HCT116 (cell line): ENCODE data around the gene OBP2B. TPM values are rescaled to one million over a fixed set of nuclear protein-coding genes. Genes with fewer than 3 reads are reported as not detected.
"Not testable (repeated sequence)": the region's sequence is repeated elsewhere in the genome, so short reads cannot be mapped to it uniquely, and the experiment has no call there.

Experiments used
- ATAC-seq: fragments of 200-7000 bp; cut with Tn5 transposase; 2 replicates; pipeline ENCODE4 v1.9.1; 2020; ENCODE audit warnings: mild to moderate bottlenecking, moderate library complexity
- BruUV-seq: library from RNA; stranded (reverse); fragments of 400-500 nt; replicated peaks from 2 replicates; lab custom pipeline; 2021; lab: Mats Ljungman, UMichigan
- CTCF ChIA-PET: fragments of 300-600 bp; sonication (Branson Sonifier 250); formaldehyde crosslinking; loops from one replicate; lab custom pipeline; 2021; ENCODE audit warnings: antibody characterized with exemption; lab: Charles Lee
- POLR2A ChIA-PET: fragments of 300-600, 350-600 bp; sonication (Branson Sonifier 250); formaldehyde crosslinking; loops from one replicate; lab custom pipeline; 2021; ENCODE audit warnings: antibody characterized with exemption; lab: Charles Lee
- RAD21 ChIA-PET, 2 experiments: fragments of 300-600 bp; sonication (Branson Sonifier 250); formaldehyde crosslinking; loops; one replicate each; lab custom pipeline; 2023; ENCODE audit warnings: low total read pairs in 2 of 2; ENCODE audit not compliant: uncharacterized antibody in 2 of 2, unreplicated experiment in 2 of 2, low non-redundant PET in 1 of 2; lab: Charles Lee
- DNase-seq: peaks from one replicate; pipeline ENCODE4 v3.0.0-alpha.2; 2010; ENCODE audit warnings: low read depth, low spot score
- H2AFZ ChIP-seq: fragments of 200-600 bp; shearing (Covaris generic), sonication (generic); 2 replicates; pipeline ENCODE4 v1.6.1; 2017; ENCODE audit warnings: low read depth, mixed run types, mixed read lengths, antibody characterized with exemption, low read length; ENCODE audit not compliant: poor library complexity, severe bottlenecking
- H3K27ac ChIP-seq: 2 replicates; pipeline ENCODE4 v1.5.1; 2012; ENCODE audit warnings: low read depth, low read length
- H3K27me3 ChIP-seq: fragments of 200-600 bp; sonication (generic); 2 replicates; pipeline ENCODE4 v1.6.1; 2016; ENCODE audit warnings: mixed run types, low read length, mixed read lengths; ENCODE audit not compliant: insufficient read depth
- H3K36me3 ChIP-seq, 2 experiments: fragments of 200-500 bp in 1 of 2; fragments of 200-600 bp in 1 of 2; sonication (Bioruptor generic) in 1 of 2; sonication (generic) in 1 of 2; 2 replicates each; pipeline versions ENCODE4 v1.5.1 to v1.6.1; 2014 to 2016; ENCODE audit warnings: low read length in 2 of 2, inconsistent platforms in 1 of 2, mixed read lengths in 1 of 2, mixed run types in 1 of 2; ENCODE audit not compliant: insufficient read depth in 2 of 2, control insufficient read depth in 1 of 2
- H3K4me1 ChIP-seq, 2 experiments: fragments of 200-600 bp in 1 of 2; sonication (generic) in 1 of 2; 2 replicates each; pipeline versions ENCODE4 v1.5.1 to v1.6.1; 2012 to 2017; ENCODE audit warnings: low read length in 2 of 2, inconsistent platforms in 1 of 2, mild to moderate bottlenecking in 1 of 2, mixed read lengths in 1 of 2, mixed run types in 1 of 2, moderate library complexity in 1 of 2; ENCODE audit not compliant: insufficient read depth in 2 of 2, control insufficient read depth in 1 of 2
- H3K4me2 ChIP-seq: fragments of 200-600 bp; sonication (generic); 2 replicates; pipeline ENCODE4 v1.6.1; 2017; ENCODE audit warnings: mixed run types, low read length, mixed read lengths
- H3K4me3 ChIP-seq, 2 experiments: fragments of 200-600 bp in 1 of 2; sonication (generic) in 1 of 2; replicated peaks in 1 of 2; 2 replicates each; pipeline ENCODE4 v1.5.1; 2011 to 2016; ENCODE audit warnings: low read length in 2 of 2, control low read depth in 1 of 2, low read depth in 1 of 2, mild to moderate bottlenecking in 1 of 2, mixed read lengths in 1 of 2, mixed run types in 1 of 2
- H3K79me2 ChIP-seq: fragments of 200-600 bp; sonication (generic); 2 replicates; pipeline ENCODE4 v1.6.1; 2017; ENCODE audit warnings: mild to moderate bottlenecking, mixed run types, low read length, moderate library complexity, mixed read lengths; ENCODE audit not compliant: insufficient read depth
- H3K9ac ChIP-seq: fragments of 200-600 bp; sonication (generic); 2 replicates; pipeline ENCODE4 v1.6.1; 2016; ENCODE audit warnings: low read length, mixed read lengths
- H3K9me2 ChIP-seq: fragments of 200-600 bp; sonication (generic), shearing (Covaris generic); 2 replicates; pipeline ENCODE4 v1.6.1; 2017; ENCODE audit warnings: mixed run types, mild to moderate bottlenecking, moderate library complexity; ENCODE audit not compliant: insufficient read depth
- H3K9me3 ChIP-seq, 2 experiments: fragments of 200-500 bp in 1 of 2; fragments of 200-600 bp in 1 of 2; sonication (Bioruptor generic) in 1 of 2; sonication (generic) in 1 of 2; 2 replicates each; pipeline ENCODE4 v1.6.1; 2014 to 2017; ENCODE audit warnings: low read length in 2 of 2, mixed read lengths in 2 of 2, inconsistent platforms in 1 of 2, low read depth in 1 of 2, mild to moderate bottlenecking in 1 of 2, mixed run types in 1 of 2, moderate library complexity in 1 of 2; ENCODE audit not compliant: control insufficient read depth in 1 of 2, insufficient read depth in 1 of 2
- H4K20me1 ChIP-seq: fragments of 200-600 bp; sonication (generic), shearing (Covaris generic); 2 replicates; pipeline ENCODE4 v1.6.1; 2017; ENCODE audit warnings: mixed run types, mild to moderate bottlenecking, moderate library complexity; ENCODE audit not compliant: insufficient read depth
- FOSL1 ChIP-seq: IDR thresholded peaks from 2 replicates; pipeline ENCODE4 v1.6.1; 2012; ENCODE audit warnings: low read depth
- POLR2A ChIP-seq: IDR thresholded peaks from 2 replicates; pipeline ENCODE4 v1.7.0; 2011; ENCODE audit warnings: borderline replicate concordance; ENCODE audit not compliant: insufficient read depth, insufficient read length; ENCODE audit errors: extremely low read depth
- intact Hi-C: fragments of 100-400 bp; cut with micrococcal nuclease; formaldehyde crosslinking; loops from 2 replicates; pipeline ENCODE4 v1.10.0; 2022
- total RNA-seq: library from RNA; stranded (reverse); gene quantifications from one replicate; pipeline ENCODE4 v1.2.1, GENCODE V29; 2021; ENCODE audit not compliant: unreplicated experiment

The OBP2B gene
- total RNA-seq, 1 experiment from 2014 or later, result not detected

- Histone ChIP-seq H3K79me2 (no peaks in the 10 kb centered on the region), H4K20me1 (no peaks in the 10 kb centered on the region), H3K9me2 (no peaks in the 10 kb centered on the region), H3K4me2 (peak overlapping the region; percentile 27; the same call in 1 of the 2 replicates), H3K9ac (no peak overlapping the region), H3K36me3 (no peaks in the 10 kb centered on the region), H3K4me3 (no peak overlapping the region), H3K27ac (no peak overlapping the region), H2AFZ (no peak overlapping the region), H3K4me1 (peaks cover 0 to 24% of the 10 kb centered on the region in 2 experiments; a peak in 2 of 4 replicates), H3K27me3 (peaks cover 12% of the 10 kb centered on the region; the same call in 1 of the 2 replicates), H3K9me3 (no peaks in the 10 kb centered on the region; a peak in 1 of 4 replicates)
- peak; percentile 8 for DNase-seq
- intact Hi-C loops, result no loop called here
- peak; percentile 67 for ATAC-seq
- RAD21 ChIA-PET, result no interaction called here
- TF ChIP-seq FOSL1 (0 out of 2 replicates have a peak, but pooled peaks have one; percentile 16), POLR2A (no peak)
- POLR2A ChIA-PET, result no interaction called here
- no TSS peak for BruUV-seq
- CTCF ChIA-PET, result no interaction called here
These were observed 1.1 kb upstream of the OBP2B start for GRCh38 chr9:133210202-133210532.

GRCh38 chr9:133209327-133210201 lies 514 bp upstream of the OBP2B start:
- CTCF ChIA-PET, H4K20me1 ChIP-seq, POLR2A ChIA-PET, H2AFZ ChIP-seq, H3K9ac ChIP-seq, DNase-seq, H3K4me3 ChIP-seq, H3K9me3 ChIP-seq, BruUV-seq, H3K36me3 ChIP-seq, RAD21 ChIA-PET, intact Hi-C loops, H3K27ac ChIP-seq, H3K79me2 ChIP-seq, H3K9me2 ChIP-seq, H3K27me3 ChIP-seq: not testable (repeated sequence)
- H3K4me2 ChIP-seq, result peak overlapping the region; percentile 27; the same call in 1 of the 2 replicates
- 0 out of 2 replicates have a peak, but pooled peaks have one; percentile 6 for ATAC-seq
- peaks cover 0 to 21% of the 10 kb centered on the region in 2 experiments; a peak in 2 of 4 replicates for H3K4me1 ChIP-seq

- H3K4me1 ChIP-seq, result peaks cover 0 to 13% of the 10 kb centered on the region in 2 experiments; a peak in 1 of 4 replicates
- H3K36me3 ChIP-seq, ATAC-seq, H4K20me1 ChIP-seq, H3K4me2 ChIP-seq, H3K9me2 ChIP-seq, CTCF ChIA-PET, DNase-seq, H3K27me3 ChIP-seq, intact Hi-C loops, BruUV-seq, POLR2A ChIA-PET, H3K79me2 ChIP-seq, H3K4me3 ChIP-seq, H2AFZ ChIP-seq, H3K9ac ChIP-seq, H3K27ac ChIP-seq, H3K9me3 ChIP-seq: not testable (repeated sequence)
- RAD21 ChIA-PET, result interaction anchor here in 1 of 2 experiments (0.6 kb wide), 1 partner anchor 32 kb away, joined by 3 read pairs; no protein-coding TSS in a partner anchor
These were observed 725 bp downstream of the OBP2B start for GRCh38 chr9:133208171-133208879.
